Measurements from ENCODE around the gene LY6G5B. TPM values are rescaled to one million over a fixed set of nuclear protein-coding genes. Genes with fewer than 3 reads are reported as not detected.

Gene LY6G5B
- total RNA-seq, 1 donor from 2014 or later = 33.1 TPM

DNA sequence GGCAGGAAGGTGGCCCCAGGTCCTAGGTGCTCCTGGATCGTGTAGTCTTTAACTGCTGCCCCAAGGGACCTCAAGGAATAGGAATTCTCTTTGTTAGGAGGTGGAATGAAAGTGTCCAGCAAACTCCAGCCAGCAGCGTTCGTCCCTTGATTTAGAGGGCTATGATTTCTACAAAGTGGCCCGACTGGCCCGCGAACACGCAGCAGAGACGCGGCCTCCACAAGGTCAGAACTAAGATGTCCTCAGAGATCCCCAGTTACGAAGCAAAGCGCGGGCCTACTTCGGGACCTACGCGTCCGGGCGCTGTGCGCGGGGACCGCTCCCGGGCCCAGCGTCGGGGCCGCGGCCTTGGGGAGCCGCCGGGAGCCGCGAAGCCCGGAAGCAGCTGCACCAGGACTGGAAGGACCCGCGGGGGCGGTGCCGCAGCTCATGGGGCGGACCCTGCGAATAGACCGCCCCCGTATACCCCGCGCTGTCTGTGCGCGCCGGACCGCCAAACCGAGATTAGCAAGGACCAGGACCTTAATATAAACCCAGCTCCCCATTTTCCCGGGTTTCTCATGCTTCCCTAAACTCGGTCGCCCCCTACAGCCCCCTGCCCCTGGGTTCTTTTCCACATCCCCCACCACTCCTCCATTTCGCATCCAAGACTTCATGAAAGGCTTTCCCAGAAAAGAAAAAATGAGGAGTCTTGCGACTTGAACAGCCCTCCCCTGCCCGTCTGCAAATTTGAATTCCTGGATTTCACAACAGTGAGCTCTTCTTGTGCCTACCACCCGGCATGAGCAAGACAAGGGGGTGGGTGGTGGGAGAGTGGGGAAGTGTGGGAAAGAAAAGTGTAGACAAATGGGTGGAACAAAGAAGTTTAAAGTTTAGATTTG, 9.2 kb upstream of the LY6G5B start, which contains the start of gene C6orf47:
Gene C6orf47 (minus strand): TSS at position 398 of the 881 bp plus-strand sequence. CDS start 831 bp downstream, outside the sequence.
- peak within 1 kb of the TSS; percentile 85 for H3K27ac Mint-ChIP-seq
- intact Hi-C loops (cut with micrococcal nuclease) = loop anchor here (1.0 to 10.0 kb wide), 3 partner anchors 8 to 514 kb away; partner anchors contain the start of genes AGPAT1, BAG6 and RNF5
- H3K4me3 Mint-ChIP-seq = peak within 1 kb of the TSS; percentile 88
- POLR2A ChIA-PET = interaction anchor here (0.6 to 6.2 kb wide), 28 partner anchors 7 to 1283 kb away, joined by 3 to 188 read pairs (median 4); partner anchors contain the start of genes ABHD16A, APOM, ATP6V1G2 and BAG6
- no peaks in the 10 kb centered on the region for H3K9me3 Mint-ChIP-seq
- TF ChIP-seq, protein P1, sequence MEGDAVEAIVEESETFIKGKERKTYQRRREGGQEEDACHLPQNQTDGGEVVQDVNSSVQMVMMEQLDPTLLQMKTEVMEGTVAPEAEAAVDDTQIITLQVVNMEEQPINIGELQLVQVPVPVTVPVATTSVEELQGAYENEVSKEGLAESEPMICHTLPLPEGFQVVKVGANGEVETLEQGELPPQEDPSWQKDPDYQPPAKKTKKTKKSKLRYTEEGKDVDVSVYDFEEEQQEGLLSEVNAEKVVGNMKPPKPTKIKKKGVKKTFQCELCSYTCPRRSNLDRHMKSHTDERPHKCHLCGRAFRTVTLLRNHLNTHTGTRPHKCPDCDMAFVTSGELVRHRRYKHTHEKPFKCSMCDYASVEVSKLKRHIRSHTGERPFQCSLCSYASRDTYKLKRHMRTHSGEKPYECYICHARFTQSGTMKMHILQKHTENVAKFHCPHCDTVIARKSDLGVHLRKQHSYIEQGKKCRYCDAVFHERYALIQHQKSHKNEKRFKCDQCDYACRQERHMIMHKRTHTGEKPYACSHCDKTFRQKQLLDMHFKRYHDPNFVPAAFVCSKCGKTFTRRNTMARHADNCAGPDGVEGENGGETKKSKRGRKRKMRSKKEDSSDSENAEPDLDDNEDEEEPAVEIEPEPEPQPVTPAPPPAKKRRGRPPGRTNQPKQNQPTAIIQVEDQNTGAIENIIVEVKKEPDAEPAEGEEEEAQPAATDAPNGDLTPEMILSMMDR (IDR thresholded peaks at IDR 0.05) = no peak
- H3K36me3 Mint-ChIP-seq (ENCODE audit: low read depth) = peaks cover 64% of the 10 kb centered on the region
- H3K27me3 Mint-ChIP-seq = no peaks in the 10 kb centered on the region
- peaks cover 75% of the 10 kb centered on the region for H3K4me1 Mint-ChIP-seq
- CTCF ChIA-PET = interaction anchor here (0.7 kb wide), 1 partner anchor 169 kb away, joined by 3 read pairs; no protein-coding TSS in a partner anchor
- peak; percentile 68 for ATAC-seq (ENCODE audit: low read depth)
- DNase-seq = peak; percentile 77

DNA sequence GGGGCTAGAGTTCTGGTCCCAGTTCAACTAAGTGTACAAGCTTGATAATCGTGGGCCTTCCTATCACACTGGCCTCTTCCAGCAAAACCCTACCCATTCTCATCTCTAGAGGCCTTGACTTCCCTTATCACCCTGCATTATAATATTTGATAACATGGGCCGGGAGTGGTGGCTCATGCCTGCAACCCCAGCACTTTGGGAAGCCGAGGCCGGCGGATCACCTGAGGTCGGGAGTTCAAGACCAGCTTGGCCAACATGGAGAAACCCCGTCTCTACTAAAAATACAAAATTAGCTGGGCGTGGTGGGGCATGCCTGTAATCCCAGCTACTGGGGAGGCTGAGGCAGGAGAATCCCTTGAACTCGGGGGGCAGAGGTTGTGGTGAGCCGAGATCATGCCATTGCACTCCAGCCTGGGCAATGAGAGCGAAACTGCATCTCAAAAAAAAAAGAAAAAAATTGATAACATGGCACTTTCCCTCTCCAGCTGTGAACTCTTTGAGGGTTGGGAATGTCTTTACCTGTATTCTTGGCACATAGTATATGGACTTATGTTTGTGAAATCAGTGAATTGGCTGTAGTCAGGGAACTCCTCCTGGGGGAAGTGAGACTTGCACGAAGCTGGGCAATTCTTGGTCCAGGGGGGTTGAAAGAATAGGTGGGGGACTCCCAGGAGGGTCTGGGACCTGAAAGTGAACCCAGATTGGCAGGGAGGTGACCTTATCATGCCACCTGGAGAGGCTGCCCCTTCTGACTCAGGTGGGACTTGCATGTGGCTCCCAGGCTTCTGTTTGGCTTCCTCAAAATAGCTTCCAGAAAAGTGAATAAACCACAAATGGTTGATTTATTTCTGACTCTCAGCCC, 8.3 kb upstream of the LY6G5B start:
- ATAC-seq (ENCODE audit: low read depth) (no peak), DNase-seq (no peak)
- CTCF ChIA-PET = interaction anchor here (0.8 to 2.2 kb wide), 2 partner anchors 10 to 19 kb away, joined by 3 to 7 read pairs; partner anchors contain the start of gene BAG6
- POLR2A ChIA-PET = interaction anchor here (0.6 to 6.2 kb wide), 23 partner anchors 8 to 1282 kb away, joined by 3 to 188 read pairs (median 4); partner anchors contain the start of genes ABHD16A, APOM, ATP6V1G2 and BAG6
- intact Hi-C loops (cut with micrococcal nuclease) = loop anchor here (10.0 kb wide), 1 partner anchor 513 kb away; the partner anchor contains the start of genes AGPAT1 and RNF5
- Mint-ChIP-seq H3K27me3 (no peaks in the 10 kb centered on the region), H3K9me3 (no peaks in the 10 kb centered on the region), H3K27ac (peak overlapping the region; percentile 72), H3K4me1 (peaks cover 76% of the 10 kb centered on the region), H3K4me3 (peak overlapping the region; percentile 88), H3K36me3 (ENCODE audit: low read depth) (peaks cover 63% of the 10 kb centered on the region)
- TF ChIP-seq, protein P1 (IDR thresholded peaks at IDR 0.05) = no peak

DNA sequence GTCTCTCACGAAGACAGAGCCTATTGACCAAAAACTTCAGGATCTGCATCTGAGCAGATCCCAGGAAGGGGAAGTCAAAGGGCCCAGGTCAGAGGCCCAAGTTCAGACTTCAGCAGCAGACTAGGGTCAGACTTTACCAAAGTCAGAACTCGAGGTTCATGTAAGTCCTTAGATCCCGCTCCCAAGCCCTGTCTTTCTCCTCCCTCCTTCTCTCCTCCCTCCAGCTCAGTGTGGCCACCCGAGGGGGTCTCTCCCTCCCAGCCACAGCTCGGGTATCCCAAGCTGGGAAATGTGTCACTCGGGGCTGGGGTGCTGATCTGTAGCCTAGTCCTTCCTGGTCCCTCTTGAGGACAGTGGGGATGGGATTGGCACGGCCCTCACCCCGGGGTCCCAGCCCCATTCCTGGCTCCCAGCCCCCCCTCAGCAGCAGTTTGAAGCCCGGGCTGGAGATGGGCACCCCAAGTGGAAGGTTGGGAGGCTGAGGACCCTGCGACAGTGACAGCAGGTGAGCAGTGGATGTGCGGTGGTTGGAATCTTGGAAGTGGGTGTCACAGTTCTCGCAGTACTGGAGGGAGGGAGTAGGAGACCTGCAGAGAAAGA, 7.6 kb upstream of the LY6G5B start:
- intact Hi-C loops (cut with micrococcal nuclease) = loop anchor here (10.0 kb wide), 1 partner anchor 513 kb away; the partner anchor contains the start of genes AGPAT1 and RNF5
- peak overlapping the region; percentile 46 for H3K27ac Mint-ChIP-seq

More for the DNA sequence above, 7.6 kb upstream of the LY6G5B start:
- DNase-seq (no peak), ATAC-seq (ENCODE audit: low read depth) (no peak)
- peak overlapping the region; percentile 61 for H3K4me3 Mint-ChIP-seq
- POLR2A ChIA-PET = interaction anchor here (0.6 to 6.2 kb wide), 8 partner anchors 9 to 1656 kb away, joined by 3 to 188 read pairs (median 7); partner anchors contain the start of genes ABHD16A, APOM, BAG6 and TAP2
- no peaks in the 10 kb centered on the region for H3K27me3 Mint-ChIP-seq
- peaks cover 63% of the 10 kb centered on the region for H3K36me3 Mint-ChIP-seq (ENCODE audit: low read depth)
- H3K9me3 Mint-ChIP-seq = no peaks in the 10 kb centered on the region
- TF ChIP-seq, protein P1 (IDR thresholded peaks at IDR 0.05) = no peak
- CTCF ChIA-PET = interaction anchor here (0.8 to 2.2 kb wide), 2 partner anchors 10 to 18 kb away, joined by 3 to 7 read pairs; partner anchors contain the start of gene BAG6
- peaks cover 81% of the 10 kb centered on the region for H3K4me1 Mint-ChIP-seq

Data from activated B cell treated with CpG ODN at 0.5 μM for 24 hours (primary cell).